Esophagus muscularis mucosa (tissue), 3 donors: ENCODE data around the gene MCF2L2.

Experiments used
- CTCF ChIP-seq, 3 experiments: fragments of 200-600 bp in 2 of 3; fragments of 450-650 bp in 1 of 3; sonication (generic) in 2 of 3; IDR thresholded peaks; one replicate each; pipeline ENCODE4 v1.5.1; 2017 to 2019; ENCODE audit warnings: antibody characterized with exemption in 3 of 3, mild to moderate bottlenecking in 2 of 3, moderate library complexity in 1 of 3
- POLR2AphosphoS5 ChIP-seq, 2 donors: sonication (generic); formaldehyde crosslinking; IDR thresholded peaks; one replicate each; pipeline ENCODE4 v1.6.1; 2017; ENCODE audit warnings: antibody characterized with exemption in 2 of 2

- TF ChIP-seq CTCF (IDR thresholded peaks at IDR 0.05) (no peak), POLR2AphosphoS5 (IDR thresholded peaks at IDR 0.05) (no peak)
Measured at GRCh38 chr3:183281126-183281797, 147.2 kb downstream of the MCF2L2 start.
